PFSK-1 (cell line): Measurements from ENCODE around the gene THBS4.

ENCODE experiments used
- FOXP2 ChIP-seq: optimal IDR thresholded peaks from 2 replicates; pipeline ENCODE3; 2011; ENCODE audit warnings: borderline replicate concordance, control low read depth, inconsistent platforms; ENCODE audit not compliant: insufficient read depth; ENCODE audit errors: extremely low read length, extremely low read depth
- POLR2AphosphoS5 ChIP-seq: IDR thresholded peaks from 2 replicates; pipeline ENCODE4 v1.6.1; 2012; ENCODE audit warnings: low read depth, mild to moderate bottlenecking, control low read depth, low read length, moderate library complexity
- REST ChIP-seq, 2 experiments: IDR thresholded peaks; 2 replicates each; pipeline versions ENCODE4 v1.6.1 to v1.8.0; 2011 to 2012; ENCODE audit warnings: low read depth in 2 of 2, low read length in 2 of 2, control low read depth in 1 of 2, inconsistent platforms in 1 of 2, mild to moderate bottlenecking in 1 of 2, moderate library complexity in 1 of 2; ENCODE audit not compliant: insufficient read depth in 1 of 2
- SIN3A ChIP-seq: IDR thresholded peaks from 2 replicates; pipeline ENCODE4 v1.6.1; 2012; ENCODE audit warnings: mild to moderate bottlenecking, low read length, moderate library complexity, borderline replicate concordance; ENCODE audit not compliant: insufficient read depth
- TAF1 ChIP-seq: IDR thresholded peaks from 2 replicates; pipeline ENCODE4 v1.6.1; 2012; ENCODE audit warnings: low read length, control low read depth, borderline replicate concordance; ENCODE audit not compliant: insufficient read depth

- no peak for TF ChIP-seq TAF1
- TF ChIP-seq REST (IDR thresholded peaks at IDR 0.05; ENCODE audit: insufficient read depth in 1 of 2, low read depth in 2 of 2, low read length in 2 of 2) = no peak
- no peak for TF ChIP-seq POLR2AphosphoS5
- TF ChIP-seq SIN3A = no peak
- TF ChIP-seq FOXP2 = no peak
These were observed 94.0 kb downstream of the THBS4 start for GRCh38 chr5:80129146-80129545.
